Measurements from ENCODE around the gene RHOB.

The RHOB gene

GRCh38 chr2:20425371-20425881 lies 21.4 kb upstream of the RHOB start:
- TF ChIP-seq ZFP30 (CRISPR knock-in tag; IDR thresholded peaks at IDR 0.05), result no peak
- no peak for TF ChIP-seq POU6F1 (CRISPR knock-in tag; IDR thresholded peaks at IDR 0.05; ENCODE audit: borderline replicate concordance, low read depth)
- no peak for TF ChIP-seq GLIS3 (CRISPR knock-in tag; IDR thresholded peaks at IDR 0.05)
- TF ChIP-seq RARB (CRISPR knock-in tag; IDR thresholded peaks at IDR 0.05), result no peak
- no peak for TF ChIP-seq CREB5 (CRISPR knock-in tag; IDR thresholded peaks at IDR 0.05; ENCODE audit: low read depth)
- no peak for TF ChIP-seq ZNF565 (CRISPR knock-in tag; conservative IDR thresholded peaks at IDR 0.05; ENCODE audit: low read depth)
- TF ChIP-seq OSR1 (CRISPR knock-in tag; IDR thresholded peaks at IDR 0.05), result no peak
- TF ChIP-seq TSHZ2 (CRISPR knock-in tag; IDR thresholded peaks at IDR 0.05), result no peak
- no peak for TF ChIP-seq ESRRG (CRISPR knock-in tag; IDR thresholded peaks at IDR 0.05)
- peak; percentile 44 for ATAC-seq

GRCh38 chr2:20425884-20426283 lies 21.0 kb upstream of the RHOB start:
- ATAC-seq, result no peak

GRCh38 chr2:20427931-20428526 lies 18.8 kb upstream of the RHOB start:
- ATAC-seq, result no peak
- TF ChIP-seq PPARA (CRISPR knock-in tag; IDR thresholded peaks at IDR 0.05; ENCODE audit: borderline replicate concordance) (no peak), CSDC2 (CRISPR knock-in tag; IDR thresholded peaks at IDR 0.05) (no peak), ZNF8 (CRISPR knock-in tag; IDR thresholded peaks at IDR 0.05) (no peak), BACH2 (CRISPR knock-in tag; IDR thresholded peaks at IDR 0.05; ENCODE audit: borderline replicate concordance) (no peak), TSHZ2 (CRISPR knock-in tag; IDR thresholded peaks at IDR 0.05) (no peak), ESRRG (CRISPR knock-in tag; IDR thresholded peaks at IDR 0.05) (no peak), PATZ1 (CRISPR knock-in tag; IDR thresholded peaks at IDR 0.05; ENCODE audit: borderline replicate concordance) (no peak), GLIS3 (CRISPR knock-in tag; IDR thresholded peaks at IDR 0.05) (no peak)

More at GRCh38 chr2:20425884-20426283, 21.0 kb upstream of the RHOB start:
- TF ChIP-seq PATZ1 (CRISPR knock-in tag; IDR thresholded peaks at IDR 0.05; ENCODE audit: borderline replicate concordance) (no peak), TCF4 (CRISPR knock-in tag; IDR thresholded peaks at IDR 0.05; ENCODE audit: borderline replicate concordance) (no peak), OSR1 (CRISPR knock-in tag; IDR thresholded peaks at IDR 0.05) (no peak), ESRRG (CRISPR knock-in tag; IDR thresholded peaks at IDR 0.05) (no peak), ZNF70 (CRISPR knock-in tag; IDR thresholded peaks at IDR 0.05) (no peak), ARNTL (CRISPR knock-in tag; IDR thresholded peaks at IDR 0.05; ENCODE audit: borderline replicate concordance, low read depth) (no peak), PPARA (CRISPR knock-in tag; IDR thresholded peaks at IDR 0.05; ENCODE audit: borderline replicate concordance) (no peak), TOX (CRISPR knock-in tag; IDR thresholded peaks at IDR 0.05; ENCODE audit: borderline replicate concordance) (no peak)

All from SK-N-SH treated with all-trans-retinoic acid at 6 μM for 48 hours (cell line).